Mucosa of rectum (tissue), 2 donors: Measurements from ENCODE around the gene CFAP92.

Experiments
- H3K27ac ChIP-seq, 2 donors: one replicate each; pipeline ENCODE4 v1.7.0; 2013; ENCODE audit warnings: inconsistent platforms in 2 of 2, low read depth in 2 of 2, low read length in 2 of 2
- H3K27me3 ChIP-seq, 2 donors: one replicate each; pipeline ENCODE4 v1.7.0; 2013; ENCODE audit warnings: low read length in 2 of 2; ENCODE audit not compliant: control insufficient read depth in 2 of 2, insufficient read depth in 2 of 2
- H3K36me3 ChIP-seq, 2 donors: one replicate each; pipeline ENCODE4 v1.7.0; 2013; ENCODE audit warnings: low read length in 2 of 2; ENCODE audit not compliant: control insufficient read depth in 2 of 2, insufficient read depth in 2 of 2
- H3K4me1 ChIP-seq, 2 donors: one replicate each; pipeline ENCODE4 v1.7.0; 2013; ENCODE audit warnings: low read length in 2 of 2, mild to moderate bottlenecking in 1 of 2; ENCODE audit not compliant: control insufficient read depth in 2 of 2, insufficient read depth in 2 of 2
- H3K4me3 ChIP-seq, 2 donors: one replicate each; pipeline ENCODE4 v1.7.0; 2013; ENCODE audit warnings: low read length in 2 of 2
- H3K9ac ChIP-seq, 2 donors: one replicate each; pipeline ENCODE4 v1.7.0; 2013; ENCODE audit warnings: low read length in 2 of 2, low read depth in 1 of 2, mild to moderate bottlenecking in 1 of 2
- H3K9me3 ChIP-seq, 2 donors: one replicate each; pipeline ENCODE4 v1.7.0; 2013; ENCODE audit warnings: low read length in 2 of 2; ENCODE audit not compliant: control insufficient read depth in 2 of 2
- donor health status: healthy.
- donor health status: Normal muscosa, but diverticular disease.

CFAP92 gene

GRCh38 chr3:128945878-128946175, 48.0 kb downstream of the CFAP92 start:
- Histone ChIP-seq H3K4me1 (no peaks in the 10 kb centered on the region), H3K36me3 (no peaks in the 10 kb centered on the region), H3K27me3 (no peaks in the 10 kb centered on the region), H3K27ac (no peak overlapping the region), H3K4me3 (no peak overlapping the region), H3K9me3 (no peaks in the 10 kb centered on the region), H3K9ac (no peak overlapping the region)

- Histone ChIP-seq H3K27me3 (no peaks in the 10 kb centered on the region), H3K27ac (no peak overlapping the region), H3K4me3 (no peak overlapping the region), H3K4me1 (no peaks in the 10 kb centered on the region), H3K9ac (no peak overlapping the region), H3K36me3 (no peaks in the 10 kb centered on the region), H3K9me3 (no peaks in the 10 kb centered on the region)
Observed at GRCh38 chr3:128945041-128945877, 48.6 kb downstream of the CFAP92 start.

DNA sequence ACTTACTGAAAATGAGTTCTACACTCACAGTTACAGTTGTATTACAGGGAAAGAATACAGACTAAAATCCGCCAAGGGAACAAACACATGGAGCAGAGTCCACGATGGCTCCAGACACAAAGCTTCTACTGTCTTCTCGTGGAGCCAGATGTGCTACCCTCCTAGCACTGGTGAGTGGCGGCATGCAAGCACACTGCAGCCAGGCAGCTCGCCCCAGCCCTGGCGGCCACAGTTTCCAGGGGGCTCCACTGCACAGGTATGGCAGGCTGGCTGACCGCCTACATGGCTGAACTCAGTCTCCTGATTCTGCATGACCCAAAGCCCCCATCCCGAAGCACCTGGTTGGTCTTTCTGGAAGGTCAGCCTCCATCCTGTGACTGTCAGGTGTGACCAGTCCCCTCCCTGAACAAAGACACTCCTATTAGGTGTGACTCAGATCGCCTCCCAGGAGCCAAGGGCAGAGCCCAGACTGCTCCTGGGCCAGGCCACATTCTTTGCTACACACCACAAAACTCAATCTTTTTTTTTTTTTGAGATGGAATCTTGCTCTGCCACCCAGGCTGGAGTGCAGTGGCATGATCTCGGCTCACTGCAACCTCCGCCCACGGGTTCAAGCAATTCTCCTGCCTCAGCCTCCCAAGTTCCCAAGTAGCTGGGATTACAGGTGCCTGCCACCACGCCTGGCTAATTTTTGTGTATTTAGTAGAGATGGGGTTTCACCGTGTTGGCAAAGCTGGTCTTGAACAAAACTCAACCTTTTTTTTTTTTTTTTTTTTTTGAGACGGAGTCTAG, 51.5 kb downstream of the CFAP92 start:
- Histone ChIP-seq H3K27ac (no peak overlapping the region), H3K4me1 (no peaks in the 10 kb centered on the region), H3K4me3 (no peak overlapping the region), H3K36me3 (no peaks in the 10 kb centered on the region), H3K9ac (no peak overlapping the region), H3K27me3 (no peaks in the 10 kb centered on the region), H3K9me3 (no peaks in the 10 kb centered on the region)

GRCh38 chr3:128940252-128940651, 53.6 kb downstream of the CFAP92 start:
- no peak overlapping the region for H3K9ac ChIP-seq
- H3K4me1 ChIP-seq = no peaks in the 10 kb centered on the region

GRCh38 chr3:128936341-128936740, 57.5 kb downstream of the CFAP92 start:
- no peak overlapping the region for H3K27ac ChIP-seq
- H3K9ac ChIP-seq = no peak overlapping the region
- no peaks in the 10 kb centered on the region for H3K9me3 ChIP-seq
- no peak overlapping the region for H3K4me3 ChIP-seq
- H3K27me3 ChIP-seq = no peaks in the 10 kb centered on the region
- no peaks in the 10 kb centered on the region for H3K36me3 ChIP-seq
- H3K4me1 ChIP-seq = no peaks in the 10 kb centered on the region

More at GRCh38 chr3:128940252-128940651, 53.6 kb downstream of the CFAP92 start:
- Histone ChIP-seq H3K4me3 (no peak overlapping the region), H3K27me3 (no peaks in the 10 kb centered on the region), H3K9me3 (no peaks in the 10 kb centered on the region), H3K36me3 (no peaks in the 10 kb centered on the region), H3K27ac (no peak overlapping the region)

GRCh38 chr3:128935922-128936321, 58.0 kb downstream of the CFAP92 start:
- H3K9me3 ChIP-seq = no peaks in the 10 kb centered on the region
- H3K4me3 ChIP-seq = no peak overlapping the region
- no peaks in the 10 kb centered on the region for H3K27me3 ChIP-seq
- no peaks in the 10 kb centered on the region for H3K36me3 ChIP-seq
- H3K9ac ChIP-seq = no peak overlapping the region
- H3K27ac ChIP-seq = no peak overlapping the region
- H3K4me1 ChIP-seq = no peaks in the 10 kb centered on the region

DNA sequence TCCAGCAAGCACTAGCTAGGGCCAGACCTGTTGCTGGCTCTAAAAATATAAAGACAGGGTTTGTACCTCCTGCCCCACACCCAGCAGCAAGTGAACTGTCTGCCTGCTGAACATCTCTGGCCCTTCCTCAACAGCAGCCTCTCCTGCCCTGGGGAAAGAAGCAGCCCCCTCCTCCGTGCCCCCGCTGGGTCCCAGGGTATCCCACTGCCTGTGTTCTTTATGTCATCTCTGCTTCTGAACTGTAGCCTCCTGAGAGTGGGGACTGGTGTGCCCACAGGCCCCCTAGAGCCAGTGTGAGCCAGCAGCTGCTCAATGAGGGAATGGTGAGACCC, 60.0 kb downstream of the CFAP92 start:
- H3K9me3 ChIP-seq = no peaks in the 10 kb centered on the region

DNA sequence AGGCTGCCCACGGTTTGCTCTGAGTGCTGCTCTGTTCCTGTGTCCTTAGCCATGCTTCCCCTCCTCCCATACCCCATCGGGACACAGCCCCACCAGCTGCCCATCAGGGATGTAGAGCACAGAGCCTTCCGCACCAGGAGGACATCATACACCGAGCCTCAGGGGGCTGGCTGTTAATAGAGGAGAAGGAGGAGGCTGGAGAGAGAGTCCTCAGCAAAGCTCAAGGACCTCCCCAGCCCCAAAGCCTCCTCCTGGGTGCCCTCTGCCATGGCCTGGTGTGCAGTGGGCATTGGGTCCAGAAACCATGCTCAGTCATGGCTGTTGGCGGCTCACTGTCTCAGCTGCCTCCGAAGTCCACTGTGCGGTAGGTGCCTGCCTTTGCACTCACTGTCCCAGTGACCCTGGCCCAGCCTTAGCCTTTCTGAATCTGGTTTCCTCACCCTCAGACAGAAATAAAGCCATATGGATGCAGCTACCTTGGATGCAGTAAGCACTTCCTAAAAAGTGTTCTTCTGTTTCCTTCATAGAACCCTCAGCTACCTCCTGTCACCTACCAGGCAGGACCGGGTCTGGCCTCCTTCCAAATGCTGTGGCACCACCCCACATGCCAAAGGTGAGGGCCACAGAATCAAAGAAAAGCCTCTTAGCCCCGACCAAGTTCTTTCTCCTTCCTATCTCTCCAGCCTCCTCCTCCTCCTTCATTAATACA, 60.5 kb downstream of the CFAP92 start:
- no peaks in the 10 kb centered on the region for H3K4me1 ChIP-seq
- H3K9ac ChIP-seq = no peak overlapping the region
- no peaks in the 10 kb centered on the region for H3K36me3 ChIP-seq
- H3K4me3 ChIP-seq = no peak overlapping the region
- no peak overlapping the region for H3K27ac ChIP-seq
- no peaks in the 10 kb centered on the region for H3K9me3 ChIP-seq
- H3K27me3 ChIP-seq = no peaks in the 10 kb centered on the region

More for the DNA sequence above, 60.0 kb downstream of the CFAP92 start:
- H3K27me3 ChIP-seq = no peaks in the 10 kb centered on the region
- H3K9ac ChIP-seq = no peak overlapping the region
- no peak overlapping the region for H3K27ac ChIP-seq
- no peaks in the 10 kb centered on the region for H3K4me1 ChIP-seq
- no peak overlapping the region for H3K4me3 ChIP-seq
- H3K36me3 ChIP-seq = no peaks in the 10 kb centered on the region

DNA sequence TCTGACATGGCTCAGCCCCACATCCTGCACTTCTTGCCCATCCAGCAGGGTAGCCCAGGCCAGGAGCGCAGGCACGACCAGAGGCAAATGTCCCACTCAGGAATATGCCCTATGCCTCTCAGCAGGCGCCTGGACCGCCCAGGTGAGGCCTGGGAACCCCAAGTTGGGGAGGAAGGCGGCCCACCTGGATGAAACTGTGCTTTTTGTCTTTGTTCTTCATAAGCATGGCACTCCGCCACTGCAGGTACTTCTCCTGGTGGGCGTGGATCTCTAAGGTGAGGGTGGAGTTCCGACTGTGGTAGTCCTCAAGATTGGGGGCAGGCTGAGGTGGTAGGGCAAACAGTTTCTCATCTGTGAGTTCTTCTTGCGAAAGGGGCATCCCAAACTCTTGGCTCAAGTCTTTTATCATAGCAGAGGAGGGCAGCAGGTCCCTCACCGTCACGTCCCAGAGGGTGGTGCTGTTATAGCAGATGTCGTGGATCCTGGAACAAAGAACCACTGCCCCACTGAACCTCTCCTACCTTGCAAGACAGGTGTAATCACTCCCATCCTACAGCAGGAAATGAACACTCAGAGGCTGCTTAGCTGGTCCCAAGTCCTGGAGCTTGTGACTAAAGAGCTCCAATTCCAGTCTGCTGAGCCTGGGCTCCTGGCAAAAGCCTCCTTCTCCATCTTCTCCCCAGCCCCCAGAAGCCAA, 61.2 kb downstream of the CFAP92 start:
- H3K27me3 ChIP-seq = no peaks in the 10 kb centered on the region

GRCh38 chr3:128931046-128931445, 62.8 kb downstream of the CFAP92 start:
- Histone ChIP-seq H3K27ac (no peak overlapping the region), H3K9me3 (no peaks in the 10 kb centered on the region), H3K4me1 (no peaks in the 10 kb centered on the region), H3K36me3 (no peaks in the 10 kb centered on the region), H3K9ac (no peak overlapping the region), H3K27me3 (no peaks in the 10 kb centered on the region), H3K4me3 (no peak overlapping the region)

More for the DNA sequence above, 61.2 kb downstream of the CFAP92 start:
- no peak overlapping the region for H3K4me3 ChIP-seq
- no peaks in the 10 kb centered on the region for H3K4me1 ChIP-seq
- no peak overlapping the region for H3K9ac ChIP-seq
- H3K9me3 ChIP-seq = no peaks in the 10 kb centered on the region
- H3K27ac ChIP-seq = no peak overlapping the region
- H3K36me3 ChIP-seq = no peaks in the 10 kb centered on the region
